GM12864 (cell line): ENCODE measurements around the gene MZT2A.
"Not testable (repeated sequence)": the region's sequence is repeated elsewhere in the genome, so short reads cannot be mapped to it uniquely, and the experiment has no call there.

ENCODE experiments used
- DNase-seq: peaks from one replicate; pipeline ENCODE4 v3.0.0-alpha.2; 2011; ENCODE audit warnings: low read depth
- H3K4me3 ChIP-seq: 2 replicates; pipeline ENCODE4 v1.5.1; 2011; ENCODE audit warnings: mild to moderate bottlenecking, low read depth, low read length, control low read depth
- TF ChIP-seq, protein P1 (sequence below): IDR thresholded peaks from 2 replicates; pipeline ENCODE4 v1.5.1; 2011; ENCODE audit warnings: low read depth, mild to moderate bottlenecking, moderate library complexity, low read length, control low read depth, inconsistent platforms; ENCODE audit errors: missing control alignments

Gene MZT2A

DNA sequence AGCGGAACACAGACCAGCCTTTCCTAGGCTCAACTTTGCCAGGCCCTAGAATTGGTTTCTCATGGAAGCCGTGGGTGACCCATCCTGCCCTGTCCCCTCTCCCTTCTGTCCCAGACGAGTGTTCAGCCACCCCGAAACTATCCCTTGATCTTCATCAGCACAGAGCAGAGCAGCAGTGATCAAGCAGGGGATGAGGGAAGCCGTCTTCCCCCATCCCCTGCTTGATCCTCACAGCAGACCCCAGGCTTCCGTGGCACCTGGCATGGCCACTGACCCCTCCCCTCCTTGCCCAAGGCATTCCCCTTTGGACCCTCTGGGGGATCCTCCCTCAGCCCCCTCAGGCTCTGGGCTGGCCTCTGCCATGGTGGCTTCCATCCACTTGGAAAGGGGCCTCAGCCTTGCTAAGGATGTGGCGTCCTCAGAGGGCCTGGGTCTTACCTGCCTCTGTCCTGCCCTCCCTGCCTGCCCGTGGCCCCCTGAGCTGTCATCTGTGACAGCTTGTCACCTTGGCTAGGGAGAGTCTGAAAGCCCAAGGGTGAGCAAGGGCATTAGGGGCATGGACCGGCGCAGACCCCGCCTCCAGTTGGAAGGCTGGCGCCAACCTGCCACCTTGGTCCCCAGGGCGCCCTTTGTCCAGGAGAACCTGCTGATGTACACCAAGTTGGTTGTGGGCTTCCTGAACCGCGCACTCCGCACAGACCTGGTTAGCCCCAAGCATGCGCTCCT, 25.1 kb upstream of the MZT2A start:
- no peak for DNase-seq
- TF ChIP-seq, protein P1, sequence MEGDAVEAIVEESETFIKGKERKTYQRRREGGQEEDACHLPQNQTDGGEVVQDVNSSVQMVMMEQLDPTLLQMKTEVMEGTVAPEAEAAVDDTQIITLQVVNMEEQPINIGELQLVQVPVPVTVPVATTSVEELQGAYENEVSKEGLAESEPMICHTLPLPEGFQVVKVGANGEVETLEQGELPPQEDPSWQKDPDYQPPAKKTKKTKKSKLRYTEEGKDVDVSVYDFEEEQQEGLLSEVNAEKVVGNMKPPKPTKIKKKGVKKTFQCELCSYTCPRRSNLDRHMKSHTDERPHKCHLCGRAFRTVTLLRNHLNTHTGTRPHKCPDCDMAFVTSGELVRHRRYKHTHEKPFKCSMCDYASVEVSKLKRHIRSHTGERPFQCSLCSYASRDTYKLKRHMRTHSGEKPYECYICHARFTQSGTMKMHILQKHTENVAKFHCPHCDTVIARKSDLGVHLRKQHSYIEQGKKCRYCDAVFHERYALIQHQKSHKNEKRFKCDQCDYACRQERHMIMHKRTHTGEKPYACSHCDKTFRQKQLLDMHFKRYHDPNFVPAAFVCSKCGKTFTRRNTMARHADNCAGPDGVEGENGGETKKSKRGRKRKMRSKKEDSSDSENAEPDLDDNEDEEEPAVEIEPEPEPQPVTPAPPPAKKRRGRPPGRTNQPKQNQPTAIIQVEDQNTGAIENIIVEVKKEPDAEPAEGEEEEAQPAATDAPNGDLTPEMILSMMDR = no peak

DNA sequence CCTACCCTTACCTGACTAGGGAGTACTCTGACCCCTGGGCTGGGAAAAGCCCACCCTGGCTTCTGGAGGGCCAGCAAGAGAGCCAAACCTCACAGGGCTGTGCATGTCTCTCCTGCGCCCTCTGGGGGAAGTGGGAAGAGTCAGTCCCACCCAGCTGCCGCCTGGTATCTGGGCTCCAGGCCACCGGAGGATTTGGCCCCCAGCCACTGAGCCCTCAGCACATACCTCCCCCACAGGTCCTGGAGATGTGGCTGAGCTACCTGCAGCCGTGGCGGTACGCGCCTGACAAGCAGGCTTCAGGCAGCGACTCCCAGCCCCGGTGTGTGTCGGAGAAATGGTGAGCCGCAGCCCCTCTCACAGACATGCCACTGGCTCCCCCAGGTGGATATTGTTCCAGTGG, 24.4 kb upstream of the MZT2A start:
- TF ChIP-seq, protein P1 = peak; percentile 41
- H3K4me3 ChIP-seq, DNase-seq: not testable (repeated sequence)

More for the DNA sequence above, 25.1 kb upstream of the MZT2A start:
- H3K4me3 ChIP-seq = no peak overlapping the region

DNA sequence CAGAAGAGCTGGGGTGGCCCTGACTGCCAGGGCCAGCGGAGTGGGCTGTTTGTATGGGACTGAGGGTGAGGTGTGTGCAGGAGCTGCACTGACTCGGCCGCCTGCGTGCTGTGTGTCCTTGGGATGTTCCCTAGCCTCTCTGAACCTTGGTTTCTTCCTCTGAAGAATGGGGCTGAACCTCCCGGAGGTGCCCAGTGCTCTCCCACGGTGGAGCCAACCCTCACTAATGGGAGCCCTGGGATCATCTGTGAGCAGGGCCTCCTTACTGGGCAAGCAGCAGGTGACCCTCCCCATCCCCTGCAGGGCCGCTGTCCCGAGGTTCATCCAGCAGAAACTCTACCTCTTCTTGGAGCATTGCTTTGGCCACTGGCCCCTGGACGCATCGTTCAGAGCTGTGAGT, 23.8 kb upstream of the MZT2A start:
- TF ChIP-seq, protein P1 = no peak

DNA sequence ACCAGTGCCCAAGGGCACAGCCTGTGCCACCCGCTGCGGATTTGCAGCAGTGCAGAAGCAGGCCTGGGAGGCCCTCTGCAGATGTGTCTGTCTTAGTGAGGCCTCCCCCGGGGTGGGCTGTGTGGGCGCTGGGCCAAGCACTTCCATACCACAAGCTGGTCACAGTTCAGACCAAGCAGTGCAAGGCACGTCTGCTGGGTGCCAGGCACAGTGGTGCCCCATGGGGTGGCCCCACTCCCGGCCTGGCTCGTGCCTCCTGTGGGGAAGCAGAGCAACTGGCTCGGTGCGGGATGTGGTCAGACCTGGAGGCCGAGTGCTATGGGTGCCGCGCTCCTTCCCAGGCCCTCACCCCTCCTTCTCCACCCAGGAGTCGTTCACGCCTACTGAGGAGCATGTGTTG, 23.0 kb upstream of the MZT2A start:
- H3K4me3 ChIP-seq, DNase-seq: not testable (repeated sequence)

More for the DNA sequence above, 23.8 kb upstream of the MZT2A start:
- DNase-seq = no peak
- H3K4me3 ChIP-seq = no peak overlapping the region

DNA sequence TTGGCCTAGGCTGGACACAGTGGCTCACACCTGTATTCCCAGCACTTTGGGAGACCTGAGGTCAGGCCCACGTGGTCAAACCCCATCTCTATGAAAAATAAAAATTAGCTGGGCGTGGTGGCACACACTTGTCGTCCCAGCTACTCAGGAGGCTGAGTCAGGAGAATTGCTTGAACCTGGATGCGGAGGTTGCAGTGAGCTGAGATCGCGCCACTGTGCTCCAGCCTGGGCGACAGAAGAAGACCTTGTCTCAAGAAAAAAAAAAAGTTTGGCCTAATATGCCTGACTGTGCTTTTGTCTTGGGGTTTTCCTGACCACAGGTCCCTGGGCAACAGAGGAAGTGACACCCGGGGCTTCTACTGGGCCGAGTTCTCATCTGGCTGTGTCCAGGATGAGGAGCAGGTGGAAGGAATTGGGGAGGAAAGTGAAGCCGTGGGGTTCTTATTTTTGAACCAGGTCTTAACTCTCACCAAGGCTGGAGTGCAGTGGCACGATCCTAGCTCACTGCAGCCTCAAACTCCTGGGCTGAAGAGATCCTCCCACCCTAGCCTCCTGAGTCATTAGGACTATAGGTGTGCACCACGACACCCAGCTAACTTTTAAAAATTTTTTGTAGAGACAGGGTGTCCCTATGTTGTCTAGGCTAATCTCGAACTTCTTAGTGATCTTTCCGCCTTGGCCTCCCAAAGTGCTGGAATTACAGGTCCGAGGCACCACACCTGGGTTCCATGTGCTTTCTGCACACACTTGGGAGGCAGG, 22.4 kb upstream of the MZT2A start:
- H3K4me3 ChIP-seq, DNase-seq: not testable (repeated sequence)

DNA sequence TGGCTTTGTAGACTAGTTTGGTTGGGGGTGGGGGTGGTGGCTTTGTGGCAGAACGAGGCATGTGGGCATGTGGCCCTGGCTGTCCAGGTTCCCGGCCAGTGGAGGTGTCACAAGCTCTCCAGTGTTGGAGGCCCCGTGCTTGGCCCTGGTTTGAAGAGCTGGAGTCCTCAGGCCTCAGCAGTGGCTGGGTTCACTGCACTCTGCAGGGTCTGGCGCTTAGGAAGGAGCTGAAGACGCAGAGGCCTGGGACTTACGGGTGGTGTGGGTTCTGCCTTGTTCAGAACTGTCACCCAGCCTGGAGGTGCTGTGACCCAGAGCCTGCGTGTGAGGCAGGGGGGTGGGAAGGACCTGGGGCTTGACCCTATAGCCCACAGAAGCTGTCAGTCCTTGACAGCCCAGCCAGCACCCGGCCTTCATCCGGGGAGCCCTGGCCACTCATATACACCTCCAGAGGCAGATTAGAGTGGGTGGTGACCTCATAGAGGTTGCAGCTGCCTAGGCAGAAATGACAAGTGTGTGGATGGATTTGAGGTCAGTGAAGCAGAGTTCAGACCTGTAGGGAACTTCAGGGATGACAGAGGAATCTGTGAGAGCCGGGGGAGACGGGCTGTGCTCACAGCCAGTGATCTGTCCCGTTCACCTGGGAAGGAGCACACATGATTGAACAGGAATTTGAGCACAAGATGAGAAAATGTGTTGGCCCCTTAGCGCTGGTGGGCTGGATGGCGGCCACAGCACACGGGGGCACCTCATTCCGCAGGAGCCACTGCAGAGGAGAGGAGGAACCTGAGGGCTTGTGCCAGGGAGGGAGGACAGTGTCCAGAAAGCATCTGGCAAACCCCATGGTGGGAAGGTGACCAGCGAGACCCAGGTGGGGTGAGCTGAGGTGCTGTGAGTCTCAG, 20.0 kb upstream of the MZT2A start:
- not testable (repeated sequence) for DNase-seq, H3K4me3 ChIP-seq

DNA sequence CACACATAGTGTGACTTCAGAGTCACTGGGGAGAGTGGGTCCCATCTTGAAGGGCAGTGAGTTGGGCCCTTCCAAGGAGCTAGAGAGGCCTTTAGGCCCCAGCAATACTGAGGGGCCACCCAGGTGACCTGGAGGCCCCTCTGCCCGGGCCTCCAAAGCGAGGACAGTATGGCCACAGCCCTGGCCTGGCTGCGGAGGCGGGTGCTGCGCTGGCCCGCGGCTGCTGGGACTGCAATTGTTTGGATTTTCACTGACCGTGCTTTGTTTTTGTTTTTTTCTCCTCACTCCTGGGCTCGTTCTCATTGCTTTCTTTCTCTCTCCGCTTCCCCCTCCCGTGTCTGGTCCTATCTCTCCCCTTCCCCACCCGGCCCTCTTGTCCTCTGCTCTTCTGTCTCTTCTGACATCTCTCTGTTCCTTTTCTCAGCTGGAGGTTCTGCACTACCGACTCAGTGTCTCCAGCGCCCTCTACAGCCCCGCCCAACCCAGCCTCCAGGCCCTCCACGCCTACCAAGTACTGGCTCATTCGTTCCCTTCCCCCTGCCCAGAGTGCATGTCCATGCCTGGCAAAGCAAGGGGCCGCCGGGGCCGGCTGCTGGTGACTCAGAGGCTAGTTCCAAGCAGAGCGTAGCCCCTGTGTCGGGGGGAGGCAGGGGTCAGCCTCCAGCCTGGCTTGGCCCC, 19.2 kb upstream of the MZT2A start:
- not testable (repeated sequence) for DNase-seq, H3K4me3 ChIP-seq

DNA sequence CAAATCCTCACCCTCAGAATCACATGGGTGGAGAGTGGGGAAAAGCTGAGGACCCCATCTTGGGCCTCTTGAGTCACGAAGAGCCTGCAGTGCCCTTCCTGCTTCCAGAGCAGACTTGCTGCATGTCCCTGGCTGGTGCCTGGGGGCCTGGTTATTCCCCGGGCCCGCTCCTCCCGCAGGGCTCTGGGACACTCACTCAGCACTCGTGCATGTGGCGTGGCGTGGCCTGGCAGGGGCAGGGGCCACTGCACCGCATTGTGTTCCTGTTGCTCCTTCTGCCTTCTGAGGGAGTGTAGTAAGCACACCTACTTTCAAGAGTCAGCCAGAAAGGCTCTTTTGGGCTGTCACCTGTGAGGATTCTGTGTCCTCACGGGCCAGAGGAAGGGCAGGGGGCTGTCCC, 17.4 kb upstream of the MZT2A start:
- TF ChIP-seq, protein P1 = no peak
- no peak for DNase-seq
- no peak overlapping the region for H3K4me3 ChIP-seq

DNA sequence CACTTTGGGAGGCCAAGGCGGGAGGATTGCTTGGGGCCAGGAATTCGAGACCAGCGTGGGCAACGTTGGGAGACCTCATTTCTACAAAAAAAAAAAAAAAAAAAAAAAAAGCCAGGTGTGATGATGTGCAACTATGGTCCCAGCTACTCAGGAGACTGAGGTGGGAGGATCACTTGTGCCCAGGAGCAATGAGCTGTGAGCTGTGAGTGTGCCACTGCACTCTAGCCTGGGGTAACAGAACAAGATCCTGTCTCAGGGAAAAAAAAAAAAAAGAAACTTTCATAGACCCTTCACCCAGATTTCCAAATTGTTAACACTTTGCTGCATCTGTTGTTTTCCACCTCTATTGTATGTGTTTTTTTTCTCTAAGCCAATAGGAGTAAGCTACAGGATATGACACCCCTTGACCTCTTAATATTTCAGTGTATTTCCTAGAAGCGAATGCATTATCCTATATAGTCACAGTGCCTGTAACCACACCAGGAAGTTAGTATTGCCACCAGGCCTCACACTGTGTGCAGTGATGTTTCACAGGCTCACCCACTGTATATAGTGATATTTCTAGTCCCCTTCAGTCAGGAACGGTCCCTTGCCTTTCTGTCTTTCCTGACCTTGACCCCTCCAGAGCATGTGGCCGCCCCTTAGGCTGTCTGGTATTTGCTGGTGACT, 12.0 kb upstream of the MZT2A start:
- not testable (repeated sequence) for H3K4me3 ChIP-seq, DNase-seq

DNA sequence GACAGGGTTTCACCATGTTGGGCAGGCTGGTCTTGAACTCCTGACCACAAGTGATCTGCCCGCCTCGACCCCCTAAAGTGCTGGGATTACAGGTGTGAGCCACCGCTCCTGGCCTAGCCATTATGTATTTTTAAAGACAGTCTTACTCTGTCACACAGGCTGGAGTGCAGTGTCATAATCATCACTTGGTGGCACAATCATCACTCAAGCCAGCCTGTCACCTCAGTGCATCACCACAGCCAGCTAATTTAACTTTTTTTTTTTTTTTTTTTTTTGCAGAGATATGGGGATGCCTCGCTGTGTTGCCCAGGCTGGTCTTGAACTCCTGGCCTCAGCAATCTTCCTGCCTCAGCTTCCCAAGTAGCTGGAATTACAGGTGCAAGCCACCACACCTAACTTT, 11.4 kb upstream of the MZT2A start:
- not testable (repeated sequence) for H3K4me3 ChIP-seq

DNA sequence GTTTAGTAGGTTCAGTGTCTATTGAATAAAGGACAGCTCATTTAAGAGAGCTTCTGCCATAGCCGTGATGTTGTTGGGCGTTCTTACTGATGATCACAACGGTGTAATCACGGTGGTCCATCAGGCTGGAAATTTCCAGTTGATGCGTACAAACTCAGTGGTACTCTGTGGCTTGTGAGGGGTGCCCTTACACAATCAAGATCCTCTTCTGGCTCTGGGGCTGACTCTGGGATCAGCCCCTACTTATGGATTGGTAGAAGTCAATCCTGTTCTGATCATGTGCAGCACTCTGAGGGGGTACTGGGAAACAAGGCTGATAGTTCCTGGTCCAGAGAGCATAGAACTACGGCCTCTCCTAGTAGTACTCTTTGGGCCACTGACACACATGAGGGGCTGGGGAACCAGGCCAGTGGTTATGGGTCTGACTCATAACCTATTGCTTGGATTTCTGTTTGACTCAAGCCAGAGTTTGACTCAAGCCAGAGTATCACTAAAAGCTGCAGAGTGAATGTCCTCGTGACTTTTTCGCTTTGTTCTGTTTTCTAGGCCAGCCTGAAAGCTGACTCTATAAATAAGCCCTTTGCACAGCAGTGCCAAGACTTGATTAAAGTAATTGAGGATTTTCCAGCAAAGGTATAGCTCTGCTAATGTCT, 6.2 kb upstream of the MZT2A start:
- H3K4me3 ChIP-seq = not testable (repeated sequence)
- peak; percentile 49 for DNase-seq

More for the DNA sequence above, 11.4 kb upstream of the MZT2A start:
- DNase-seq = not testable (repeated sequence)

DNA sequence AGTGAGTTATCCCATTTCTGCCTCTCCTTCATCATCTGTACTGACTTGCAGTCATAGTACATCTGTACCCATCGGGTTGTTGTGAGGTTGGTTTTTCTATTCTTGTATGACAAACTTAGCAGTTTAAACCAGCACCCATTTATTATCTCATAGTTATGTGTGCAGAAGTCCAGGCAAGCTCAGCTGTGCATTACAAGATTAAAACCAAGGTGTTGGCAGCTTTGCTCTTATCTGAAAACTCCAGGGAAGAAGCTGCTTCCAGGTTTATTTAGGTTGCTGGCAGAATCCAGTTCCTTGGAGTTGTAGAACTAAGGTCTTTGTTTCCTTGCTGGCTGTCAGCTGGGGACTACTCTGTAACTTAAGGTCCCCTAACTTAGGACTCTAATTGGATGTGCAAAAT, 3.3 kb upstream of the MZT2A start:
- H3K4me3 ChIP-seq = not testable (repeated sequence)

More for the DNA sequence above, 3.3 kb upstream of the MZT2A start:
- DNase-seq = not testable (repeated sequence)
